HL-60 (cell line): ENCODE data around the gene CDH2.

Experiments used
- DNase-seq, 2 experiments: peaks; one replicate each; pipeline ENCODE4 v3.0.0-alpha.2; 2010 to 2020; ENCODE audit warnings: low read depth in 1 of 2, low spot score in 1 of 2
- H3K27ac ChIP-seq: fragments of 250-450 bp; sonication (Bioruptor Pico); replicated peaks from 2 replicates; pipeline ENCODE4 v1.5.1; 2020; ENCODE audit warnings: mild to moderate bottlenecking, moderate library complexity
- H3K27me3 ChIP-seq: fragments of 250-450 bp; sonication (Bioruptor Pico); 2 replicates; pipeline ENCODE4 v1.5.1; 2021; ENCODE audit warnings: mild to moderate bottlenecking, moderate library complexity; ENCODE audit not compliant: insufficient read depth, poor library complexity, severe bottlenecking
- H3K4me3 ChIP-seq: replicated peaks from 2 replicates; pipeline ENCODE4 v1.5.1; 2011; ENCODE audit warnings: mild to moderate bottlenecking, control low read depth, low read length; ENCODE audit not compliant: insufficient read depth
- GABPA ChIP-seq: IDR thresholded peaks from 2 replicates; pipeline ENCODE4 v1.6.1; 2012; ENCODE audit warnings: low read depth
- POLR2AphosphoS5 ChIP-seq: IDR thresholded peaks from 2 replicates; pipeline ENCODE4 v1.6.1; 2012; ENCODE audit warnings: low read depth
- SPI1 ChIP-seq: IDR thresholded peaks from 2 replicates; pipeline ENCODE4 v1.6.1; 2012; ENCODE audit warnings: low read depth, mild to moderate bottlenecking, borderline replicate concordance
- TF ChIP-seq, protein P1 (sequence below): IDR thresholded peaks from one replicate; pipeline ENCODE4 v1.5.1; 2011; ENCODE audit warnings: low read length, control low read depth, inconsistent platforms; ENCODE audit not compliant: insufficient read depth
- TF ChIP-seq, protein P2 (sequence below): IDR thresholded peaks from 2 replicates; pipeline ENCODE4 v1.6.1; 2012; ENCODE audit warnings: low read depth; ENCODE audit not compliant: insufficient replicate concordance

The CDH2 gene

DNA sequence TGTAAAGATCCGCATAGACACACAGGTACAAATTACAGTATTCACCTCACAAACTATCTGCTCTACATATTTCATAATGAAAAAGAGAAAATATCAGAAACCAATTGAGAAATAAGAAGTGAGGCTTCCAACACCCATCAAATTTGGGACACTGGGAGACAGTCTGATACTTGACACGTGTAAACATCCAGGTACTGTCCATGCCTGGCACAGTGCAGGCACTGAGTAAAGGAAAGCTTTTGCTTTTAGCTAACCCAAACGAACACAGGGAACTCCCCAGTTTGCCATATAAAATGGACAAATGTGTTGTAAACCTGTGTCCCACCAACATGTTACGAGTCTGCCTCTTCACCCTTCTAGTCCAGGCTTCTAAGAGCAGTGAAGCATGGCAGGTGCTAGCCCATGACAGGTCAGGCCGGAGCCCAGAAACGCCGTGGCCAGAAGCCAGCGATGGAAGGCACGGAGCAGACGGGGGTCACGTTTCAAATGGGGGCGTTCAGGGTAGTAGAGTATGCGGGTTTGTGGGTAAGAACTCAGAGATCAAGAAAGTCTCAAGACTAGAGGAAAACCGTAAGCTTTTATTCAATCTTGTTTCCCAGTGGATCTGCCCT is 27.0 kb downstream of the CDH2 start:
- no peak overlapping the region for H3K27ac ChIP-seq
- H3K4me3 ChIP-seq: no peak overlapping the region
- TF ChIP-seq GABPA (no peak), SPI1 (no peak), POLR2AphosphoS5 (no peak)
- TF ChIP-seq, protein P1, sequence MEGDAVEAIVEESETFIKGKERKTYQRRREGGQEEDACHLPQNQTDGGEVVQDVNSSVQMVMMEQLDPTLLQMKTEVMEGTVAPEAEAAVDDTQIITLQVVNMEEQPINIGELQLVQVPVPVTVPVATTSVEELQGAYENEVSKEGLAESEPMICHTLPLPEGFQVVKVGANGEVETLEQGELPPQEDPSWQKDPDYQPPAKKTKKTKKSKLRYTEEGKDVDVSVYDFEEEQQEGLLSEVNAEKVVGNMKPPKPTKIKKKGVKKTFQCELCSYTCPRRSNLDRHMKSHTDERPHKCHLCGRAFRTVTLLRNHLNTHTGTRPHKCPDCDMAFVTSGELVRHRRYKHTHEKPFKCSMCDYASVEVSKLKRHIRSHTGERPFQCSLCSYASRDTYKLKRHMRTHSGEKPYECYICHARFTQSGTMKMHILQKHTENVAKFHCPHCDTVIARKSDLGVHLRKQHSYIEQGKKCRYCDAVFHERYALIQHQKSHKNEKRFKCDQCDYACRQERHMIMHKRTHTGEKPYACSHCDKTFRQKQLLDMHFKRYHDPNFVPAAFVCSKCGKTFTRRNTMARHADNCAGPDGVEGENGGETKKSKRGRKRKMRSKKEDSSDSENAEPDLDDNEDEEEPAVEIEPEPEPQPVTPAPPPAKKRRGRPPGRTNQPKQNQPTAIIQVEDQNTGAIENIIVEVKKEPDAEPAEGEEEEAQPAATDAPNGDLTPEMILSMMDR: no peak
- TF ChIP-seq, protein P2, sequence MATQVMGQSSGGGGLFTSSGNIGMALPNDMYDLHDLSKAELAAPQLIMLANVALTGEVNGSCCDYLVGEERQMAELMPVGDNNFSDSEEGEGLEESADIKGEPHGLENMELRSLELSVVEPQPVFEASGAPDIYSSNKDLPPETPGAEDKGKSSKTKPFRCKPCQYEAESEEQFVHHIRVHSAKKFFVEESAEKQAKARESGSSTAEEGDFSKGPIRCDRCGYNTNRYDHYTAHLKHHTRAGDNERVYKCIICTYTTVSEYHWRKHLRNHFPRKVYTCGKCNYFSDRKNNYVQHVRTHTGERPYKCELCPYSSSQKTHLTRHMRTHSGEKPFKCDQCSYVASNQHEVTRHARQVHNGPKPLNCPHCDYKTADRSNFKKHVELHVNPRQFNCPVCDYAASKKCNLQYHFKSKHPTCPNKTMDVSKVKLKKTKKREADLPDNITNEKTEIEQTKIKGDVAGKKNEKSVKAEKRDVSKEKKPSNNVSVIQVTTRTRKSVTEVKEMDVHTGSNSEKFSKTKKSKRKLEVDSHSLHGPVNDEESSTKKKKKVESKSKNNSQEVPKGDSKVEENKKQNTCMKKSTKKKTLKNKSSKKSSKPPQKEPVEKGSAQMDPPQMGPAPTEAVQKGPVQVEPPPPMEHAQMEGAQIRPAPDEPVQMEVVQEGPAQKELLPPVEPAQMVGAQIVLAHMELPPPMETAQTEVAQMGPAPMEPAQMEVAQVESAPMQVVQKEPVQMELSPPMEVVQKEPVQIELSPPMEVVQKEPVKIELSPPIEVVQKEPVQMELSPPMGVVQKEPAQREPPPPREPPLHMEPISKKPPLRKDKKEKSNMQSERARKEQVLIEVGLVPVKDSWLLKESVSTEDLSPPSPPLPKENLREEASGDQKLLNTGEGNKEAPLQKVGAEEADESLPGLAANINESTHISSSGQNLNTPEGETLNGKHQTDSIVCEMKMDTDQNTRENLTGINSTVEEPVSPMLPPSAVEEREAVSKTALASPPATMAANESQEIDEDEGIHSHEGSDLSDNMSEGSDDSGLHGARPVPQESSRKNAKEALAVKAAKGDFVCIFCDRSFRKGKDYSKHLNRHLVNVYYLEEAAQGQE: no peak
- no peaks in the 10 kb centered on the region for H3K27me3 ChIP-seq
- DNase-seq: no peak

DNA sequence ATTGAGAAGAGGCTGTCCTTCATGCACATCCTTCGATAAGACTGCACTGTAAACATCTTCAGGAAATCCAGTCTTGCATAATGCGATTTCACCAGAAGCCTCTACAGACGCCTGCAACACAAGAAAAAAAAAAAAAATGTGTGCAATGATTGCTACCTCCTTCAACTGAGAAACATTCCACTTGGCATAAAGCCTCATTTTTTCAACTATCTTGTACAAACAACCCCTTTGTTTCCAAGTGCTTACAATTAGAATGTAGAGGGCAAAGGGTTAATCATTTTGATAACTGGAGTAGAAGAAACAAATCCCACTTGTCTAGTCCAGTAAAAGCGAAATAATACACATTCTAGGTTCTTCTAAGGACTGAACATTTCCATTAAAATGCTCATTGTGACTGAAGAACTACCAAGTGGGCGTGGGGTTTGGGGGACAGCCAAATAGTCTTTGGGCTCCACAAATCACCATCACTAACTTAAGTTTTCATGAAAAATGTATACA is 29.2 kb downstream of the CDH2 start:
- H3K4me3 ChIP-seq: no peak overlapping the region
- H3K27ac ChIP-seq: no peak overlapping the region
- no peaks in the 10 kb centered on the region for H3K27me3 ChIP-seq
- TF ChIP-seq, protein P1: no peak
- TF ChIP-seq, protein P2: no peak
- TF ChIP-seq POLR2AphosphoS5: no peak
- TF ChIP-seq SPI1: no peak
- no peak for TF ChIP-seq GABPA
- DNase-seq: peak in 1 of 2 experiments; percentile 15

DNA sequence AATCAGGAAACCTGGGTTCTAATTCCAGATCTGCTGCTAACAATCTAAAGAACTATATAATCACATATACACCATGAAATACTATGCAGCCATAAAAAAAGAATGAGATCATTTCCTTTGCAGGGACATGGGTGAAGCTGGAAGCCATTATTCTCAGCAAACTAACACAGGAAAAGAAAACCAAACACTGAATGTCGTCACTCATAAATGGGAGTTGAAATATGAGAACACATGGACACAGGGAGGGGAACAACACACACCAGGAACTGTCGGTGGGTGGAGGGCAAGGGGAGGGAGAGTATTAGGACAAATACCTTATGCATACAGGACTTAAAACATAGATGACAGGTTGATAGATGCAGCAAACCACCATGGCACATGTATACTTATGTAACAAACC is 33.2 kb downstream of the CDH2 start:
- TF ChIP-seq, protein P2: no peak
- TF ChIP-seq SPI1 (no peak), GABPA (no peak), POLR2AphosphoS5 (no peak)
- TF ChIP-seq, protein P1: no peak
- no peak overlapping the region for H3K4me3 ChIP-seq
- no peak overlapping the region for H3K27ac ChIP-seq
- H3K27me3 ChIP-seq: no peaks in the 10 kb centered on the region
- no peak for DNase-seq
